ENCODE data around the gene ZNF564.

DNA sequence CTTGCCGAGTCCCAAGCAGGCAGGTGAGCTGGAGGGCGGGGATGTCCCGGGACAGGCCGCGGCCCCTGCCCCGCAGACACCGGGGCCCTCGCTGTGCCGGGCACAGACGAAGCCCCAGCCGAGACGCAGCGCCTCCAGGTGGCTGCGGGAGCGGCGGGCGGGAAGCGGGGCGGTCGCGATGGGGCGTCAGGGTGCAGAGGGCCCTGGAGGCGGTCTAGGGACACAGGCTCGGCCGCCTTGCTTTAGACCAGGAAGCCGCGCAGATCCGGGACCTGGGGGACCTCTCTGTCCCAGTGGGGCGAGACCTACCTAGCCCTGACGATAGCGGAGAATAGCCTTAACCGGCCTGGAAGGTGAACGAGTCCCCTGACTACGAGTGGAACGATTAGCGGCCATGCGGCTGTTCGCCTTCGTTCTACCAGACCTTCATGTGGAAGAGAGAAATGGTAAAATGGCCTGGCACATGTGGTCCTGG, 4.2 kb upstream of the ZNF564 start:
- TF ChIP-seq EP300 (IDR thresholded peaks at IDR 0.05) (no peak), POLR2AphosphoS5 (IDR thresholded peaks at IDR 0.05) (no peak)

All from gastroesophageal sphincter (tissue), 2 donors.